ENCODE data around the gene NOS1.

Gene NOS1

DNA sequence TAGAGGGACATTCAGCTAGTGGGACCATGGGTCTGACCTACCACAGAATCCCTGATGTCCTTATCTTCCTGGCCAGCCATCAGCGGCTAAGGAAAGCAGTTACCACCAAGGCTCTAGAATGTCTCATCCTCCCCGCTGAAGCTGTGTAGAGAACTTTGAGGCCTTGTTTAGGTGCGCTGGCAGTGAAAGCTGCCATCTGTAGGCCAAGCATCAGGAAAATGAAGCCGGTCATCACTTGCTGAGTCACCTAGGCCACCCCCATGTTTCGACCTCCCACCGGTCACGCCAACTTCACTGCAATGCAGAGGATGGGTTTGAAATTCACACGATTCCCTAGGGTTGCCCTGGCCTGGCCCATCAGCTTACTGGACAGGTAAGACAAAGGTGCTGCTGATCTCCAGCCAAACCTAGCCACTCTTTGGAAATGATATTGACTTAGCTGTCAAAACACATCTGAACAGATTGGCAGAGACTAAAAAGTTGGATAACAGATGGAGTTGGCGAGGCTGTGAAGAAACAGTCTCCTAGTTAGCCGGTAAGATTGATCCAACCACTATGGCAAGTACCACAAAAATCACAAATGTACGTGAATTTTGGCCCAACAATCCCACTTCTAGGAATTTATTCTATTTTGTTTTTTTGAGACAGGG is 52.0 kb downstream of the NOS1 start:
- DNase-seq (ENCODE audit: low spot score) = no peak

DNA sequence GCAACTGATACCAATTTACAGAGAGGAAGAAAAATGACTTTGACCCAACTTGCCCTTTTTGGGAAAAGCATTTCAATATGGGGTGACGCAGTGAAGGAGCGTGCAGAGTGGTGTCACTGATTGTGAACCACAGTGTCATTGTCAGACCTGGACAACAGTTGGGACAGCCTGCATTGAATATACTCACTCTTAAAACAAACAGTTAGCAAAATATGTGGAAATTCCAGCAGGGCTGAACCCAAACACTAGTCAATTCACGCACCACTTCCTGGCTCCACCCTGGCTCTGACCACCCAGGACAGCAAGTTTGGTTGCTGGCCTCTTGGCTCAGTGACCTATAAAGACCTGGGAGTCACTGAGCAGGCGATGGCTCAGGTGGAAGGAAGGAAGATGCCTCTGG is 61.3 kb downstream of the NOS1 start:
- TF ChIP-seq, protein P1, sequence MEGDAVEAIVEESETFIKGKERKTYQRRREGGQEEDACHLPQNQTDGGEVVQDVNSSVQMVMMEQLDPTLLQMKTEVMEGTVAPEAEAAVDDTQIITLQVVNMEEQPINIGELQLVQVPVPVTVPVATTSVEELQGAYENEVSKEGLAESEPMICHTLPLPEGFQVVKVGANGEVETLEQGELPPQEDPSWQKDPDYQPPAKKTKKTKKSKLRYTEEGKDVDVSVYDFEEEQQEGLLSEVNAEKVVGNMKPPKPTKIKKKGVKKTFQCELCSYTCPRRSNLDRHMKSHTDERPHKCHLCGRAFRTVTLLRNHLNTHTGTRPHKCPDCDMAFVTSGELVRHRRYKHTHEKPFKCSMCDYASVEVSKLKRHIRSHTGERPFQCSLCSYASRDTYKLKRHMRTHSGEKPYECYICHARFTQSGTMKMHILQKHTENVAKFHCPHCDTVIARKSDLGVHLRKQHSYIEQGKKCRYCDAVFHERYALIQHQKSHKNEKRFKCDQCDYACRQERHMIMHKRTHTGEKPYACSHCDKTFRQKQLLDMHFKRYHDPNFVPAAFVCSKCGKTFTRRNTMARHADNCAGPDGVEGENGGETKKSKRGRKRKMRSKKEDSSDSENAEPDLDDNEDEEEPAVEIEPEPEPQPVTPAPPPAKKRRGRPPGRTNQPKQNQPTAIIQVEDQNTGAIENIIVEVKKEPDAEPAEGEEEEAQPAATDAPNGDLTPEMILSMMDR (IDR thresholded peaks at IDR 0.05; ENCODE audit: poor library complexity, severe bottlenecking) = no peak
- no peak for DNase-seq (ENCODE audit: low spot score)
- no peaks in the 10 kb centered on the region for H3K36me3 ChIP-seq (ENCODE audit: low read depth)
- no peaks in the 10 kb centered on the region for H3K9me3 ChIP-seq (ENCODE audit: severe bottlenecking)
- H3K27ac ChIP-seq (ENCODE audit: poor library complexity, severe bottlenecking) = no peak overlapping the region
- H3K4me1 ChIP-seq (ENCODE audit: insufficient read depth, poor library complexity, severe bottlenecking) = no peaks in the 10 kb centered on the region
- no peaks in the 10 kb centered on the region for H3K27me3 ChIP-seq (ENCODE audit: insufficient read depth, poor library complexity, severe bottlenecking)
- no peak for ATAC-seq (ENCODE audit: low read depth)
- no peak overlapping the region for H3K4me3 ChIP-seq (ENCODE audit: severe bottlenecking)

More for the DNA sequence above, 52.0 kb downstream of the NOS1 start:
- Histone ChIP-seq H3K9me3 (ENCODE audit: severe bottlenecking) (no peaks in the 10 kb centered on the region), H3K27me3 (ENCODE audit: insufficient read depth, poor library complexity, severe bottlenecking) (no peaks in the 10 kb centered on the region), H3K4me1 (ENCODE audit: insufficient read depth, poor library complexity, severe bottlenecking) (no peaks in the 10 kb centered on the region), H3K36me3 (ENCODE audit: low read depth) (no peaks in the 10 kb centered on the region), H3K4me3 (ENCODE audit: severe bottlenecking) (no peak overlapping the region), H3K27ac (ENCODE audit: poor library complexity, severe bottlenecking) (no peak overlapping the region)
- ATAC-seq (ENCODE audit: low read depth) = no peak
- TF ChIP-seq, protein P1 (IDR thresholded peaks at IDR 0.05; ENCODE audit: poor library complexity, severe bottlenecking) = no peak

DNA sequence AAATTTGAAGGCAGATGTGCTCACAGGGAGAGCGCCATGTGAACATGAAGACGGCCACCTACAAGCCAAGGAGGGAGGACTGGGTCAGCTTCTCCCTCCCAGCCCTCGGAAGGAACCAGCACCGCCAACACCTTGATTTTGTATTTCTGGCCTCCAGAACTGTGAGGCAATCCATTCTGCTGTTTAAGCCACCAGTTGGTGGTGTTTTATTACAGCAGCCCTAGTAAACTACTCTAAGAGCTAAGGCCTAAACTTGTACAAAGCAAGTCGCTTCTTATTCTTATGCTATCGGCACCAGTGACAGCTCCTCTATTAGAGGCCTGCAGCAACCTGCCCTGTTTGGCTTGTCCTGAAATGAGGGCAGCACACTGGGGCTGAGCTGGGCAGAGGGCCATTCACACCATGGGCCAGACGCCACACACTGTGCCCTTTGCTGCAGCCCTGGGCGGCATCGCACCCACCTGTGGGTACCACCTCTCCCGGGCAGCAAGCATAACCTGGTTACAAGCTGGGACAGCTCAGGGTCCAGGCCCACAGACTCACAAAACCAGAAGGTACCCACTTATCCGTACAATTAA is 62.7 kb downstream of the NOS1 start:
- Histone ChIP-seq H3K36me3 (ENCODE audit: low read depth) (no peaks in the 10 kb centered on the region), H3K27ac (ENCODE audit: poor library complexity, severe bottlenecking) (no peak overlapping the region)
- ATAC-seq (ENCODE audit: low read depth) = no peak

DNA sequence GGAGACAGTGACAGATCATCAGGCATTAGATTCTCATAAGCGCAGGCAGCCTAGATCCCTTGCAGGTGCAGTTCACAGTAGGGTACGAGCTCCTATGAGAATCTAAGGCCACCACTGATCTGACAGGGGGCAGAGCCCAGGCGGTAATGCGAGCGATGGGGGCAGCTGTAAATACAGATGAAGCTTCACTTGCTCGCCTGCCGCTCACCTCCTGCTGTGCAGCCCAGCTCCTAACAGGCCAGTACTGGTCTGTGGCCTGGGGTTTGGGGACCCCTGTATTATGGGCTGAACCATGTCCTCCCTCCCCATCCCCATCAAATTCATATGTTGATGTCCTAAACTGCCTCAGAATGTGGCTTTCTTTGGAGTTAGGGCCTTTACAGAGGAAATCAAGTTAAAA is 63.2 kb downstream of the NOS1 start:
- Histone ChIP-seq H3K4me1 (ENCODE audit: insufficient read depth, poor library complexity, severe bottlenecking) (no peaks in the 10 kb centered on the region), H3K36me3 (ENCODE audit: low read depth) (no peaks in the 10 kb centered on the region), H3K4me3 (ENCODE audit: severe bottlenecking) (no peak overlapping the region), H3K9me3 (ENCODE audit: severe bottlenecking) (no peaks in the 10 kb centered on the region), H3K27me3 (ENCODE audit: insufficient read depth, poor library complexity, severe bottlenecking) (no peaks in the 10 kb centered on the region), H3K27ac (ENCODE audit: poor library complexity, severe bottlenecking) (no peak overlapping the region)
- TF ChIP-seq, protein P1 (IDR thresholded peaks at IDR 0.05; ENCODE audit: poor library complexity, severe bottlenecking) = no peak
- ATAC-seq (ENCODE audit: low read depth) (no peak), DNase-seq (ENCODE audit: low spot score) (no peak)

More for the DNA sequence above, 62.7 kb downstream of the NOS1 start:
- H3K27me3 ChIP-seq (ENCODE audit: insufficient read depth, poor library complexity, severe bottlenecking) = no peaks in the 10 kb centered on the region
- no peaks in the 10 kb centered on the region for H3K4me1 ChIP-seq (ENCODE audit: insufficient read depth, poor library complexity, severe bottlenecking)
- H3K9me3 ChIP-seq (ENCODE audit: severe bottlenecking) = no peaks in the 10 kb centered on the region
- TF ChIP-seq, protein P1 (IDR thresholded peaks at IDR 0.05; ENCODE audit: poor library complexity, severe bottlenecking) = no peak
- no peak for DNase-seq (ENCODE audit: low spot score)
- no peak overlapping the region for H3K4me3 ChIP-seq (ENCODE audit: severe bottlenecking)

DNA sequence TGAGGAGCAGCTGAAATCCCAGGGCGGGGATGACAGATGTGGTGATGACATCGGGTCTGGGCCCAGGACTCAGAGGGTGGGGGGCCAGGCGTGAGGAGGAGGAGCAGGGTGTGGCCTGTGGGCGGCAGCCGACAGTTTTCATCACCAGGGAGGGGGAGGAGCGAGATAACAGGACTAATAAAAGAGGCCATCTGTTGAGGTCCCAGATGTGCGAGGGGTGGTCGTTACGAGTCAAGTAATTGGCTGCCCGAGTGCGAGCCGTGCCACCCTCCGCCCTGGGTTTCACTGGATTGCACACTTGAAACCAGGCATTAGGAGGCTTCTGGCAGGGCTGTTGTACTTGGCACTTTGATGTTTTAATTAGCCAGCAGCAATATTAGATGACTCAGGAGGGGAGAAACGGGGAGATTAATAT is 67.2 kb downstream of the NOS1 start:
- TF ChIP-seq, protein P1 (IDR thresholded peaks at IDR 0.05; ENCODE audit: poor library complexity, severe bottlenecking) = no peak

More for the DNA sequence above, 67.2 kb downstream of the NOS1 start:
- H3K27me3 ChIP-seq (ENCODE audit: insufficient read depth, poor library complexity, severe bottlenecking) = no peaks in the 10 kb centered on the region
- H3K4me3 ChIP-seq (ENCODE audit: severe bottlenecking) = no peak overlapping the region
- no peak overlapping the region for H3K27ac ChIP-seq (ENCODE audit: poor library complexity, severe bottlenecking)
- H3K4me1 ChIP-seq (ENCODE audit: insufficient read depth, poor library complexity, severe bottlenecking) = no peaks in the 10 kb centered on the region
- no peak for DNase-seq (ENCODE audit: low spot score)
- H3K9me3 ChIP-seq (ENCODE audit: severe bottlenecking) = no peaks in the 10 kb centered on the region
- H3K36me3 ChIP-seq (ENCODE audit: low read depth) = no peaks in the 10 kb centered on the region
- ATAC-seq (ENCODE audit: low read depth) = no peak
